ENCODE results near the gene SPEF2. TPM values are rescaled to one million over a fixed set of nuclear protein-coding genes. Genes with fewer than 3 reads are reported as not detected.

The SPEF2 gene
- polyA plus RNA-seq, 1 donor (not counting 4 experiments of a cell fraction or from before 2014, with no cell fraction given), result 1.6 TPM

GRCh38 chr5:35608881-35609779 lies 8.5 kb upstream of the SPEF2 start:
- dilution Hi-C loops (cut with MboI; ENCODE audit: extremely low pct_ligation_motif_present, low sequenced_read_pairs), result no loop called here
- Histone ChIP-seq H3K9ac (ENCODE audit: control insufficient read depth, extremely low read depth, insufficient read depth, low read length) (no peak overlapping the region), H4K20me1 (ENCODE audit: control insufficient read depth, extremely low read depth, insufficient read depth, low read length) (no peaks in the 10 kb centered on the region), H3K9me3 (ENCODE audit: control insufficient read depth, low read depth, low read length) (no peaks in the 10 kb centered on the region), H3K27me3 (ENCODE audit: control insufficient read depth, extremely low read depth, insufficient read depth, low read length) (no peaks in the 10 kb centered on the region), H2AFZ (ENCODE audit: control insufficient read depth, low read length) (no peak overlapping the region), H3K9me1 (ENCODE audit: control insufficient read depth, extremely low read depth, insufficient read depth, low read length) (no peaks in the 10 kb centered on the region), H3K36me3 (ENCODE audit: control insufficient read depth in 2 of 2, extremely low read depth in 1 of 2, insufficient read depth in 2 of 2, low read length in 2 of 2) (no peaks in the 10 kb centered on the region), H3K4me1 (ENCODE audit: control insufficient read depth, extremely low read depth, insufficient read depth, low read length) (no peaks in the 10 kb centered on the region), H3K79me2 (ENCODE audit: control insufficient read depth, insufficient read depth, low read length) (no peaks in the 10 kb centered on the region), H3K27ac (ENCODE audit: control insufficient read depth, insufficient read depth, low read length) (no peak overlapping the region), H3K4me3 (ENCODE audit: control insufficient read depth in 2 of 3, extremely low read depth in 1 of 3, insufficient read depth in 2 of 3, low read depth in 1 of 3, low read length in 3 of 3) (no peak overlapping the region), H3K4me2 (ENCODE audit: control insufficient read depth, extremely low read depth, insufficient read depth, low read depth, low read length) (no peak overlapping the region)
- TF ChIP-seq EZH2 (IDR thresholded peaks at IDR 0.05; ENCODE audit: low read length) (no peak), CTCF (optimal IDR thresholded peaks at IDR 0.05 in 1 of 3, IDR thresholded peaks at IDR 0.05 in 1 of 3, conservative IDR thresholded peaks at IDR 0.05 in 1 of 3; ENCODE audit: extremely low read depth in 1 of 3, insufficient read depth in 2 of 3, low read length in 3 of 3) (no peak)
- FAIRE-seq, result no peak
- no peak for DNase-seq (ENCODE audit: low read depth, low spot score)

DNA sequence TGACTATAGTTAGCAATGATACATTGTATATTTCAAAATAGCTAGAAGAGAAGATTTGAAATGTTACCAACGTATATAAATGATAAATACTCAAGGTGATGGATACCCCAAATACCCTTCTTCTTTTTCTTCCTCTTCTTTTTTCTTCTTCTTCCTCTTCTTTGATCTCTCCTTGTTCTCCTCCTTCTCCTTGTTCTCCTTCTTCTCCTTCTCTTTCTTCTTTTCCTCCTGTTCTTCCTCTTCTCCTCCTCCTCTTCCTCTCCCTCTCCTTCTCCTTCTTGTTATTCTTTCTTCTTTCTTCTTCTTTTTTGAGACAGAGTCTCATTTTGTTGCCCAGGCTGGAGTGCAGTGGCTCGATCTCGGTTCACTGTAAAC lies 616 bp upstream of the SPEF2 start:
- H3K9me1 ChIP-seq (ENCODE audit: control insufficient read depth, extremely low read depth, insufficient read depth, low read length), result no peaks in the 10 kb centered on the region
- H3K9me3 ChIP-seq (ENCODE audit: control insufficient read depth, low read depth, low read length), result no peaks in the 10 kb centered on the region
- DNase-seq (ENCODE audit: low read depth, low spot score) (no peak), FAIRE-seq (no peak)
- H3K4me3 ChIP-seq (ENCODE audit: control insufficient read depth in 2 of 3, extremely low read depth in 1 of 3, insufficient read depth in 2 of 3, low read depth in 1 of 3, low read length in 3 of 3), result peak overlapping the region; percentile 53 to 69 (median 61)
- H3K27me3 ChIP-seq (ENCODE audit: control insufficient read depth, extremely low read depth, insufficient read depth, low read length), result no peaks in the 10 kb centered on the region
- H3K4me1 ChIP-seq (ENCODE audit: control insufficient read depth, extremely low read depth, insufficient read depth, low read length), result no peaks in the 10 kb centered on the region
- peak overlapping the region; percentile 56 for H2AFZ ChIP-seq (ENCODE audit: control insufficient read depth, low read length)
- H3K27ac ChIP-seq (ENCODE audit: control insufficient read depth, insufficient read depth, low read length), result no peak overlapping the region
- H3K4me2 ChIP-seq (ENCODE audit: control insufficient read depth, extremely low read depth, insufficient read depth, low read depth, low read length), result peak overlapping the region; percentile 93
- H3K79me2 ChIP-seq (ENCODE audit: control insufficient read depth, insufficient read depth, low read length), result no peaks in the 10 kb centered on the region
- TF ChIP-seq CTCF (optimal IDR thresholded peaks at IDR 0.05 in 1 of 3, IDR thresholded peaks at IDR 0.05 in 1 of 3, conservative IDR thresholded peaks at IDR 0.05 in 1 of 3; ENCODE audit: extremely low read depth in 1 of 3, insufficient read depth in 2 of 3, low read length in 3 of 3), result no peak
- TF ChIP-seq EZH2 (IDR thresholded peaks at IDR 0.05; ENCODE audit: low read length), result no peak
- H4K20me1 ChIP-seq (ENCODE audit: control insufficient read depth, extremely low read depth, insufficient read depth, low read length), result no peaks in the 10 kb centered on the region
- no peak overlapping the region for H3K9ac ChIP-seq (ENCODE audit: control insufficient read depth, extremely low read depth, insufficient read depth, low read length)
- H3K36me3 ChIP-seq (ENCODE audit: control insufficient read depth in 2 of 2, extremely low read depth in 1 of 2, insufficient read depth in 2 of 2, low read length in 2 of 2), result no peaks in the 10 kb centered on the region
- dilution Hi-C loops (cut with MboI; ENCODE audit: extremely low pct_ligation_motif_present, low sequenced_read_pairs), result no loop called here
